CD4-positive, alpha-beta T cell treated with Interleukin-2 at 100 ng/mL for 4 hours (primary cell): ENCODE measurements around the gene ZNF512.
A peak's percentile ranks its signal among the peaks of the same experiment; 100 is the strongest.
"Not testable (repeated sequence)": the region's sequence is repeated elsewhere in the genome, so short reads cannot be mapped to it uniquely, and the experiment has no call there.

Experiments used
- DNase-seq: peaks from one replicate; pipeline ENCODE4 v3.0.0-alpha.2; 2020; ENCODE audit warnings: low spot score

ZNF512 gene

GRCh38 chr2:27582695-27583389 lies at the start of gene ZNF512:
Gene ZNF512 (plus strand): TSS chr2:27583042. CDS start chr2:27583113, 71 bp downstream.
- peak; percentile 82 for DNase-seq

GRCh38 chr2:27537287-27537686 lies 45.6 kb upstream of the ZNF512 start:
- no peak for DNase-seq

GRCh38 chr2:27538839-27539450 lies 43.9 kb upstream of the ZNF512 start:
- not testable (repeated sequence) for DNase-seq

GRCh38 chr2:27539649-27540048 lies 43.2 kb upstream of the ZNF512 start:
- not testable (repeated sequence) for DNase-seq

- DNase-seq, result no peak
Measured at GRCh38 chr2:27544143-27544821, 38.6 kb upstream of the ZNF512 start.

GRCh38 chr2:27545348-27546141 lies 37.3 kb upstream of the ZNF512 start:
- DNase-seq, result no peak

GRCh38 chr2:27549303-27549702 lies 33.5 kb upstream of the ZNF512 start:
- no peak for DNase-seq

- DNase-seq, result no peak
Measured at GRCh38 chr2:27551514-27551913, 31.3 kb upstream of the ZNF512 start.

- no peak for DNase-seq
Measured at GRCh38 chr2:27552941-27553340, 29.9 kb upstream of the ZNF512 start.

GRCh38 chr2:27554451-27554850 lies 28.4 kb upstream of the ZNF512 start:
- DNase-seq, result not testable (repeated sequence)

- no peak for DNase-seq
Measured at GRCh38 chr2:27559228-27559627, 23.6 kb upstream of the ZNF512 start.

GRCh38 chr2:27561060-27561459 lies 21.8 kb upstream of the ZNF512 start:
- no peak for DNase-seq

- no peak for DNase-seq
Measured at GRCh38 chr2:27566628-27567027, 16.2 kb upstream of the ZNF512 start.

- no peak for DNase-seq
Measured at GRCh38 chr2:27569398-27569797, 13.4 kb upstream of the ZNF512 start.

- no peak for DNase-seq
Measured at GRCh38 chr2:27571197-27571596, 11.6 kb upstream of the ZNF512 start.

- no peak for DNase-seq
Measured at GRCh38 chr2:27571681-27572080, 11.2 kb upstream of the ZNF512 start.

GRCh38 chr2:27572439-27572838 lies 10.4 kb upstream of the ZNF512 start:
- peak; percentile 17 for DNase-seq

GRCh38 chr2:27572998-27573429 lies 9.8 kb upstream of the ZNF512 start:
- DNase-seq, result no peak

GRCh38 chr2:27573452-27573851 lies 9.4 kb upstream of the ZNF512 start:
- no peak for DNase-seq

GRCh38 chr2:27581417-27582128 lies 1.3 kb upstream of the ZNF512 start:
- DNase-seq, result no peak

- DNase-seq, result no peak
Measured at GRCh38 chr2:27582129-27582694, 630 bp upstream of the ZNF512 start.
